ENCODE results near the gene NOTCH3. TPM values are rescaled to one million over a fixed set of nuclear protein-coding genes. Genes with fewer than 3 reads are reported as not detected.

NOTCH3 gene
- total and polyA plus RNA-seq, 3 donors from 2014 or later: 11.4 to 16.8 (median 16.1) TPM

- Histone ChIP-seq H3K36me3 (ENCODE audit: low read depth, missing control alignments) (no peaks in the 10 kb centered on the region), H3K27ac (no peak overlapping the region), H3K4me1 (peaks cover 14% of the 10 kb centered on the region), H3K9me3 (no peaks in the 10 kb centered on the region), H3K27me3 (no peaks in the 10 kb centered on the region), H3K4me3 (no peak overlapping the region)
- intact Hi-C loops (cut with DNase I; ENCODE audit: low total_unique reads): no loop called here
- 94 to 95% methylated on average over 12 to 21 of the region's 21 CpGs for WGBS, 2 donors
- TF ChIP-seq CTCF (IDR thresholded peaks at IDR 0.05) (no peak), POLR2A (IDR thresholded peaks at IDR 0.05) (no peak)
- DNase-seq: no peak
These were observed 78.3 kb downstream of the NOTCH3 start for GRCh38 chr19:15122331-15123030.

GRCh38 chr19:15120135-15121026 is 80.4 kb downstream of the NOTCH3 start:
- H3K27me3 ChIP-seq: no peaks in the 10 kb centered on the region
- 90 to 91% methylated on average over 12 to 14 of the region's 14 CpGs for WGBS, 2 donors
- DNase-seq: no peak
- no peak overlapping the region for H3K4me3 ChIP-seq
- peaks cover 8% of the 10 kb centered on the region for H3K4me1 ChIP-seq
- no peak for TF ChIP-seq CTCF (IDR thresholded peaks at IDR 0.05)
- TF ChIP-seq POLR2A (IDR thresholded peaks at IDR 0.05): no peak
- no peaks in the 10 kb centered on the region for H3K36me3 ChIP-seq (ENCODE audit: low read depth, missing control alignments)
- H3K27ac ChIP-seq: no peak overlapping the region
- intact Hi-C loops (cut with DNase I; ENCODE audit: low total_unique reads): no loop called here
- H3K9me3 ChIP-seq: no peaks in the 10 kb centered on the region

GRCh38 chr19:15118789-15119494 is 81.9 kb downstream of the NOTCH3 start:
- H3K36me3 ChIP-seq (ENCODE audit: low read depth, missing control alignments): no peaks in the 10 kb centered on the region
- no peak overlapping the region for H3K27ac ChIP-seq
- no peak for TF ChIP-seq POLR2A (IDR thresholded peaks at IDR 0.05)
- no peak for TF ChIP-seq CTCF (IDR thresholded peaks at IDR 0.05)
- intact Hi-C loops (cut with DNase I; ENCODE audit: low total_unique reads): no loop called here
- peaks cover 5% of the 10 kb centered on the region for H3K4me1 ChIP-seq
- DNase-seq: no peak
- no peaks in the 10 kb centered on the region for H3K9me3 ChIP-seq
- 90% methylated on average over 19 to 20 of the region's 20 CpGs for WGBS, 2 donors
- no peak overlapping the region for H3K4me3 ChIP-seq
- no peaks in the 10 kb centered on the region for H3K27me3 ChIP-seq

- intact Hi-C loops (cut with DNase I; ENCODE audit: low total_unique reads): no loop called here
- no peaks in the 10 kb centered on the region for H3K36me3 ChIP-seq (ENCODE audit: low read depth, missing control alignments)
- no peak for TF ChIP-seq POLR2A (IDR thresholded peaks at IDR 0.05)
These were observed 82.5 kb downstream of the NOTCH3 start for GRCh38 chr19:15118248-15118647.

GRCh38 chr19:15116856-15117255 is 83.9 kb downstream of the NOTCH3 start:
- intact Hi-C loops (cut with DNase I; ENCODE audit: low total_unique reads): no loop called here
- H3K27ac ChIP-seq: no peak overlapping the region

More at GRCh38 chr19:15118248-15118647, 82.5 kb downstream of the NOTCH3 start:
- Histone ChIP-seq H3K9me3 (no peaks in the 10 kb centered on the region), H3K4me1 (peaks cover 4% of the 10 kb centered on the region), H3K4me3 (no peak overlapping the region), H3K27ac (no peak overlapping the region), H3K27me3 (no peaks in the 10 kb centered on the region)
- 95 to 100% methylated on average over 2 of the region's 2 CpGs for WGBS, 2 donors
- no peak for DNase-seq

More at GRCh38 chr19:15116856-15117255, 83.9 kb downstream of the NOTCH3 start:
- H3K4me3 ChIP-seq: no peak overlapping the region
- 86 to 95% methylated on average over 12 of the region's 12 CpGs for WGBS, 2 donors
- H3K27me3 ChIP-seq: no peaks in the 10 kb centered on the region
- no peak for DNase-seq
- no peaks in the 10 kb centered on the region for H3K36me3 ChIP-seq (ENCODE audit: low read depth, missing control alignments)
- no peaks in the 10 kb centered on the region for H3K9me3 ChIP-seq
- H3K4me1 ChIP-seq: peaks cover 4% of the 10 kb centered on the region
- no peak for TF ChIP-seq POLR2A (IDR thresholded peaks at IDR 0.05)
- TF ChIP-seq CTCF (IDR thresholded peaks at IDR 0.05): no peak
